ENCODE measurements around the gene DAAM2. TPM values are rescaled to one million over a fixed set of nuclear protein-coding genes. Genes with fewer than 3 reads are reported as not detected.

The DAAM2 gene
- total RNA-seq, 1 donor from 2014 or later = 87.2 TPM

DNA sequence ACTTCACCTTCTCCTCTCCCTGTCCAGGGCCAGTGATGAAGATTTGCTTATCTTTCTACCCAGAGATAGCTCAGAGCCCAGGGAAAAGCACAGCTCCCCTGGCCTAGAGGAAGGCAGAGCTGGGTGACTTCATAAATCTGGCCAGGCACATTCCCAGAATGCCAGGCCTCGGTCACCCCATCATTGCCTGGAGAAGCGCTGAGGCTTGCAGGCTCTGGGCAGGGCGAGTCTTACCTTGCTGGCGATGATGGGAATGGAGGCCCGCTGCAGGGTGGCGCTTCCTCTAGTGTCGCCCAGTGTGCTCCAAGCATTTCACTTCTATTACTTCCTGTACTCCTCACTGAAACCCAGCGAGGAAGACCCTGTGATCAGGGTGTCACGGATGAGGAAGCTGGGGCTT, 60.1 kb downstream of the DAAM2 start:
- H3K9me3 Mint-ChIP-seq (ENCODE audit: unreplicated experiment) = no peaks in the 10 kb centered on the region
- H3K4me3 Mint-ChIP-seq (ENCODE audit: unreplicated experiment) = no peak overlapping the region
- H3K36me3 Mint-ChIP-seq (ENCODE audit: unreplicated experiment) = peaks cover 44% of the 10 kb centered on the region
- H3K27ac Mint-ChIP-seq (ENCODE audit: unreplicated experiment) = no peak overlapping the region
- no peak for DNase-seq (ENCODE audit: extremely low spot score, unreplicated experiment)
- peaks cover 71% of the 10 kb centered on the region for H3K4me1 Mint-ChIP-seq (ENCODE audit: unreplicated experiment)
- no peaks in the 10 kb centered on the region for H3K27me3 Mint-ChIP-seq (ENCODE audit: unreplicated experiment)
- TF ChIP-seq, protein P1, sequence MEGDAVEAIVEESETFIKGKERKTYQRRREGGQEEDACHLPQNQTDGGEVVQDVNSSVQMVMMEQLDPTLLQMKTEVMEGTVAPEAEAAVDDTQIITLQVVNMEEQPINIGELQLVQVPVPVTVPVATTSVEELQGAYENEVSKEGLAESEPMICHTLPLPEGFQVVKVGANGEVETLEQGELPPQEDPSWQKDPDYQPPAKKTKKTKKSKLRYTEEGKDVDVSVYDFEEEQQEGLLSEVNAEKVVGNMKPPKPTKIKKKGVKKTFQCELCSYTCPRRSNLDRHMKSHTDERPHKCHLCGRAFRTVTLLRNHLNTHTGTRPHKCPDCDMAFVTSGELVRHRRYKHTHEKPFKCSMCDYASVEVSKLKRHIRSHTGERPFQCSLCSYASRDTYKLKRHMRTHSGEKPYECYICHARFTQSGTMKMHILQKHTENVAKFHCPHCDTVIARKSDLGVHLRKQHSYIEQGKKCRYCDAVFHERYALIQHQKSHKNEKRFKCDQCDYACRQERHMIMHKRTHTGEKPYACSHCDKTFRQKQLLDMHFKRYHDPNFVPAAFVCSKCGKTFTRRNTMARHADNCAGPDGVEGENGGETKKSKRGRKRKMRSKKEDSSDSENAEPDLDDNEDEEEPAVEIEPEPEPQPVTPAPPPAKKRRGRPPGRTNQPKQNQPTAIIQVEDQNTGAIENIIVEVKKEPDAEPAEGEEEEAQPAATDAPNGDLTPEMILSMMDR (IDR thresholded peaks at IDR 0.05) = no peak

DNA sequence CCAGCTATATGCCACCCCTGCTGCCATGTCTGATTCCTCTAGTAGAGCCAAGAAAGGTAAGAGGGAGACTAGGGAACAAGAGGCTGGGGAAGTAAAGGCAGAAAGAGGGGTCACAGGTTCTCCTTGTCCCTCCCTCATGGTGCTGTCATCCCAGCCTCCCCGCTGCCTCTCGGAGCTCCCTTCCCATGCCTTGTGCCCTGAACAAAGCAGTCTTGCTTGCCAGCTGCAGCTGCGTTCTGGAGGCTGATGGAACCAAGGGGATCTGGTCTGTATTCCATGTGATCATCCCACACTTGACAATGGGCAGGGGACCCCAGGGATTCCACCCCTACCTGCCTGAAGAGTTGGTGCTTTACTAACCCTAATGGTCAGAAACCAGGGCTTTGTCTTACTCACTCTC, 61.4 kb downstream of the DAAM2 start:
- peaks cover 45% of the 10 kb centered on the region for H3K36me3 Mint-ChIP-seq (ENCODE audit: unreplicated experiment)
- H3K27ac Mint-ChIP-seq (ENCODE audit: unreplicated experiment) = no peak overlapping the region
- no peaks in the 10 kb centered on the region for H3K9me3 Mint-ChIP-seq (ENCODE audit: unreplicated experiment)
- DNase-seq (ENCODE audit: extremely low spot score, unreplicated experiment) = no peak
- H3K27me3 Mint-ChIP-seq (ENCODE audit: unreplicated experiment) = no peaks in the 10 kb centered on the region
- peaks cover 60% of the 10 kb centered on the region for H3K4me1 Mint-ChIP-seq (ENCODE audit: unreplicated experiment)
- H3K4me3 Mint-ChIP-seq (ENCODE audit: unreplicated experiment) = no peak overlapping the region
- TF ChIP-seq, protein P1 (IDR thresholded peaks at IDR 0.05) = no peak

DNA sequence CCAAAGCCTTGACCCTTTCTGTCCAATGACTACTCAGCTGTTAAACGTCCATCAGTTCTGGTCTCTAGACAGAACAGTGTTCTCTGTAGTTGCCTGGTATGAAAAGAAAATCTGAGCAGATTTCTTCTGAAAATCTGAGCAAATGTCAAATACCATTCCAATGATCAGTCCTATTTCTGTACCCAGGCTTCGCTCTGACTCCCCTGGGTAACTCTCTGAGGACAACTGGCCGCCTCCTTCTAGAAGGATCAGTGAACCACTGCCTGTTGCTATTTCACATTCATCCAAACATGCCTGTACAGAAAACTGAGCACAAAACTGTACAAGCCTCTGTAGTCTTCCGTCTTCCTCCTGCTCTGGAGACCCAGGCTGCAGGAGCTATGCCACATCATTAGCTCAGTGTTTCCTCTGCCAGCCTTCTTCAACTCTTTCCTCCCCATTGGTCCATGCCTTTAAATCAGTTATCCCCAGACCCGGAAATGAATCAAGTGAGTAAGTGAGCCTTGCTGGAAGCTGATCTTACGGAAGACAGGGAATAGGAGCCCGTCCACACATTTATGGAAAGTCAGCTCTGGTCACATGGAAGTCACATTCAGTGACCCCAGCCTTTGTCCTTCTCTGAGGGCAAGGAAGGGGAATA, 63.3 kb downstream of the DAAM2 start:
- DNase-seq (ENCODE audit: extremely low spot score, unreplicated experiment) = no peak
- no peaks in the 10 kb centered on the region for H3K9me3 Mint-ChIP-seq (ENCODE audit: unreplicated experiment)
- no peak overlapping the region for H3K4me3 Mint-ChIP-seq (ENCODE audit: unreplicated experiment)
- TF ChIP-seq, protein P1 (IDR thresholded peaks at IDR 0.05) = no peak
- peak overlapping the region; percentile 79 for H3K27ac Mint-ChIP-seq (ENCODE audit: unreplicated experiment)
- H3K36me3 Mint-ChIP-seq (ENCODE audit: unreplicated experiment) = peaks cover 54% of the 10 kb centered on the region
- no peaks in the 10 kb centered on the region for H3K27me3 Mint-ChIP-seq (ENCODE audit: unreplicated experiment)
- peaks cover 47% of the 10 kb centered on the region for H3K4me1 Mint-ChIP-seq (ENCODE audit: unreplicated experiment)

DNA sequence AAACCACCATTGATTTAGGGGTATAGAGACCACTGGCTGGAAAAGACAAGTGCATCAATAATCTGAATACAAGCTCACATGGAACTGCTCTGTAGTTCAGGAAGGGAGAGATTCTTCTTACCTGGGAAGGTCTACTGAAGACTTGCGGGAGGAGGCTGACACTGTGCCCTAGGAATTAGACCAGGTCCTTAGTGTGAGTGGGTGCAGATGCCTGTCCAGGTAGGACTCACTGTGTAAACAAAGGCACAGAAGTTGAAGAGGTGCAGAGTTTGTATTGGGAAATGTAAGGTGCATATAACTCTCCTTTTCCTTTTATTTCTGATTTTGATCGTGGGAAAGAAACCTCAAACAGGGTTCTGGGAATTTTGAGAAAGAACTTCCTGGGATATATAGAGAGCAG, 66.8 kb downstream of the DAAM2 start:
- Mint-ChIP-seq H3K27ac (ENCODE audit: unreplicated experiment) (no peak overlapping the region), H3K27me3 (ENCODE audit: unreplicated experiment) (no peaks in the 10 kb centered on the region), H3K4me3 (ENCODE audit: unreplicated experiment) (no peak overlapping the region), H3K4me1 (ENCODE audit: unreplicated experiment) (peaks cover 43% of the 10 kb centered on the region), H3K36me3 (ENCODE audit: unreplicated experiment) (peaks cover 69% of the 10 kb centered on the region), H3K9me3 (ENCODE audit: unreplicated experiment) (no peaks in the 10 kb centered on the region)
- no peak for DNase-seq (ENCODE audit: extremely low spot score, unreplicated experiment)
- TF ChIP-seq, protein P1 (IDR thresholded peaks at IDR 0.05) = no peak

DNA sequence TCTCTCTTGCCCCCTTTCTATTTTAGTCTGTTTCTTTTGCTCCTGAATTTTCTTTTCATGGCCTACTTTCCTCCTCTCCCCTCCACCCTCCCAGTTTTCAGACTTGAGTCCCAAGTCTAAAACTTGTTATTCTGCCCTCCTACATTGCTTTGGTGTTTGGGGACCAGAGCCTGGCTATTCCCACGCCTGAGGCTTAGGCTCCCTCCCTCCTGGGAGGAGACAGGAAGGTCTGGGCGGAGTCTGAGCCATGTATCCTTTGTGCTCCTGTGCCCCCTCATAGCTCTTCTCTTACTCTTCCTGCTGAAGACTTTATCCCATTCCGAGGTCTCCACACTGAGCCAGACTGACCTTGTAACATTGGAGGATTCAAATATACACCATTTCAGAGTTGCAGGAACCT, 69.5 kb downstream of the DAAM2 start:
- Mint-ChIP-seq H3K36me3 (ENCODE audit: unreplicated experiment) (peaks cover 67% of the 10 kb centered on the region), H3K27me3 (ENCODE audit: unreplicated experiment) (no peaks in the 10 kb centered on the region), H3K27ac (ENCODE audit: unreplicated experiment) (peak overlapping the region; percentile 79), H3K4me1 (ENCODE audit: unreplicated experiment) (peaks cover 24% of the 10 kb centered on the region), H3K4me3 (ENCODE audit: unreplicated experiment) (no peak overlapping the region), H3K9me3 (ENCODE audit: unreplicated experiment) (no peaks in the 10 kb centered on the region)
- TF ChIP-seq, protein P1 (IDR thresholded peaks at IDR 0.05) = no peak
- no peak for DNase-seq (ENCODE audit: extremely low spot score, unreplicated experiment)
